GM18502 (cell line): ENCODE data around the gene SLC12A5.
"Not testable (repeated sequence)": the region's sequence is repeated elsewhere in the genome, so short reads cannot be mapped to it uniquely, and the experiment has no call there.

Experiments
- ATAC-seq: cut with Tn5 transposase; IDR thresholded peaks from one replicate; pipeline ENCODE4 v1.9.1; 2021; ENCODE audit warnings: mild to moderate bottlenecking; ENCODE audit not compliant: unreplicated experiment, poor library complexity

SLC12A5 gene

DNA sequence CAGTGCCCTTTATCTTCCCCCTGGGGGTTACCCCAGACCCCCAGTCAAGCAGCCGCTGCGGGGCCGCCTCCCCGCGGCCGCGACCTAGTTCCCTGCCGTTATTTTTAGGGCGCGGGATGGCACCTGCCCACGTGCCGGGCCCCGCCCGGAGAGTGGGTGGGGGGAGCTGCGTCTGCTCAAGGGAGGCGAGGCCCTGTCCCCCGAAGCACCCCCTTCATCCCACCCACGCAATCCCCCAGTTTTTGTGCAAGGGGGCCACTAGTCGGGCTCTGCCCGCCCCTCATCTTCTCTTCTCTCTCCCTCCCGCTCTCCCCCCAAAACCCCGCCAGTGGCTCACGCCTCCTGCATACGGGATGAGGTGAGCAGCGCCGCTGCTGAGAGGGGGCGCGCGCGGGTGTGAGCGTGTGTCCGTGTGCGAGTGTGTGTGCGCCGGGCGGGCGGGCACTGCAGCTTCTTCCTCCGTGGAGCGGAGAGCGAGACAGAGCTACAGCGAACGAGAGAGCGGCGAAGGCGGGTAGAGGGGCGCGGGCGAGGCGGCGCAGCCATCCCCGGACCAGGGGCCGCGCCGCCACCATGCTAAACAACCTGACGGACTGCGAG is at the start of gene SLC12A5:
Gene SLC12A5, plus strand, starts transcription at position 444 of the 600 bp plus-strand sequence. Its CDS starts 130 bp downstream, at position 574.
- no peak for ATAC-seq

DNA sequence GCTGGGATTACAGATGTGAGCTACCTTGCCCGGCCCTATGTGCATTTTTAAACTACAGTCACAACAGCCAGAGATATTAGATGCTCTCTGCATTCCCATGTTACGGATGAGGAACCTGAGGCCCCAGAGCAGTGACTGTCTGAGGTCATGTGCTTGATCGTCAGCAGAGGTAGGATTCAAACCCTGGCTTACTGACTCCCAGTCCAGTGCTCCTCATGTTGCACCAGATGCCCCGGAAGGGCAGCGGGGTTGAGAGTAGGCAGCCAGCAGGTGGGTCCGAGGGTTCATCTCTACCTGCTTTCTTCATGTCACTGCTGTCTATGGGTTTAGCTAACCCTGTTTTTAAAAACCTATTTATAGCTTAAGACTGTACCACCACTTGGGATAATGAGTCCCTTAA is 47.8 kb upstream of the SLC12A5 start:
- ATAC-seq: no peak

DNA sequence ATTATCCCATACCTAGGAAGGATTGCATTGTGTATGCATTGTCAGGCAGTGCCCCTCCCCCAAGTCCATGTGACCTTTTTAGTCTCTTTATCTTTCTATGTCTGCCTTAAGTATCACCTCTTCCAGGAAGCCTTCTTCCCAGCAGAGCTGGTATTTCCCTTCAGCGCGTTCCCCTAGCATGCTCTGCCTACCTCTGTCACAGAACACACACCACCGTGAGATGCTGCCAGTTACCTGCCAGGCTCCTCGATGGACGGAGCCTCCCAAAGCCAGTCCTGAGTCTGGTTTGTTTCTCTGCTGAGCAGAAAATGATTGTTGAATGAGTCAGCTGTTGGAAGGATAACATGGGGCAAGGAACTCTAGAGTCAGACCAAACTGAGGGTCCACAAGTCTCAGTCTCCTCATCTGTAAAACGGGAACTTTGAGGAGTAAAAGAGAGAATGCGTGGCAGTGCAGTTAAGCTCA is 45.7 kb upstream of the SLC12A5 start:
- ATAC-seq: no peak

DNA sequence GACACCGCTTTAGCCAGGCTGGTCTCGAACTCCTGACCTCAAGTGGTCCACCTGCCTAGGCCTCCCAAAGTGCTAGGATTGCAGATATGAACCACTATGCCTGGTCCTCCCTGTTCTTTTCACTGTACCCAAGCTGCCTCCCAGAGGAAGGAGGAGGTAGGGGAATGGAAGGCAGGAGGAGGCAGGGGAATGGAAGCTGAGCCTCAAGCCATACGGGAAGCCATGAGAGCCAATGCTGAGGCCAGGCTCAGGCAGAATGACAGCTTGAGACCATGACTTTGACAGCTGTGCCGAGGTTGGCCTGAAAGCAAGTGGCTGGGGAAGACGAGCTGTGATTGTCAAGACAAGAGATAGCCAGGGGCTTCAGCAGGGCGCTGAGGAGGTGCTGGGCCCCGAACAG is 43.4 kb upstream of the SLC12A5 start:
- no peak for ATAC-seq

DNA sequence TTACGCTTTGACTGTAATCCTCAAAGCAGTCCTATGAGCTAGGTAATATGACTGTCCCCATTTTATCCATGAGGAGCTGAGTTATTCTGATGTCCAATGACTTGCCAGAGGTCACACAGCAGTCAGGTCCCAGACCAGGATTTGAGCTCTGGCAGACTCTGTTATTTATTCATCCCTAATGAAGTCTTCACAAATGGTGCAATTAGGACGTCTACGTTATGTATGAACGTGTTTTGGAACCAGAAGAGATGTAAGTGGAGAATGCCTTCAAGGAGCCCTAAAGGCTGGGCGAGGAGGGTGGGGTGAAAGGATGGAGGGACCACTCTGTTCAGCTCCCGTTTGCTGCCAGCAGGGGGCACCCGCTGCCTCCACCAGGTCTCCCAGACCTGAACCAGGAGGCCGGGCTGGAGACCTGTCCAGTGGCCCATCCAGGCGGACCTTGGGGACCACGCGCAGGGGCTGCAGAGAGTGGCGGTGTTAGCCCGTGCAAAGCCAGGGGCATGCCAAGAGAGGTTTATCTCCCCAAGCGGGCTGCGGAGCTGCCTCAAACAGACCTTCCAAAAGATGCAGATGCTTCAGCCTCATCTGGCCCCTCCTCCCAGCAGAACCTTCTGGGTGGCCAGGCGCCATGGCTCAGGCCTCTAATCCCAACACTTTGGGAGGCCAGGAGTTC is 41.8 kb upstream of the SLC12A5 start:
- no peak for ATAC-seq

DNA sequence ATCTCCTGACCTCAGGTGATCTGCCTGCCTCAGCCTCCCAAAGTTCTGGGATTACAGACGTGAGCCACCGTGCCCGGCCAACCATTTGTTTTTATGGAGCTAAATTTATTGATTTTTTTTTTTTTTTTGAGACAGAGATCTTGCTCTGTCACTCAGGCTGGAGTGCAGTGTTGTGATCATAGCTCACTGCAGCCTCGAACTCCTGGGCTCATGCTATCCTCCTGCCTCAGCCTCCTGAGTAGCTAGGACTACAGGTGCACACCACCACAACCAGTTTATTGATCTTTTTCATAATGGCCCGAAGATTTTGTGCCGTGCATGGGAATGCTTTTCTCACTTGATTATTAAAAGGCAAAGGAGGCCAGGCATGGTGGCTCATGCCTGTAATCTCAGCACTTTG is 40.2 kb upstream of the SLC12A5 start:
- ATAC-seq: not testable (repeated sequence)

DNA sequence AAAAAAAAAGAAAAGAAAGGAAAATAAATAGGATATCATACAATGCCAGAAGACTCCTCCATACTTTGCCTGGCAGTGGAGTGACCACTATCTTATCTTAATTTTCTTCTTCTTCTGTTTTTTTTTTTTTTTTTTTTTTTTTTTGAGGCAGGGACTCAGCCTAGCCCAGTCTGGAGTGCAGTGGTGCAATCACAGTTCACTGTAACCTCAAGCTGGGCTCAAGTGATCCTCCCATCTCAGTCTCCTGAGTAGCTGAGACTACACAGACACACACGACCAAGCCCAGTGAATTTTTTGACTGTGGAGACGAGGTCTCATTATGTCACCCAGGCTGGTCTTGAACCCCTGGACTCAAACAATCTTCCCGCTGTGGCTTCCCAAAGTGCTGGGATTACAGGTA is 37.4 kb upstream of the SLC12A5 start:
- no peak for ATAC-seq

DNA sequence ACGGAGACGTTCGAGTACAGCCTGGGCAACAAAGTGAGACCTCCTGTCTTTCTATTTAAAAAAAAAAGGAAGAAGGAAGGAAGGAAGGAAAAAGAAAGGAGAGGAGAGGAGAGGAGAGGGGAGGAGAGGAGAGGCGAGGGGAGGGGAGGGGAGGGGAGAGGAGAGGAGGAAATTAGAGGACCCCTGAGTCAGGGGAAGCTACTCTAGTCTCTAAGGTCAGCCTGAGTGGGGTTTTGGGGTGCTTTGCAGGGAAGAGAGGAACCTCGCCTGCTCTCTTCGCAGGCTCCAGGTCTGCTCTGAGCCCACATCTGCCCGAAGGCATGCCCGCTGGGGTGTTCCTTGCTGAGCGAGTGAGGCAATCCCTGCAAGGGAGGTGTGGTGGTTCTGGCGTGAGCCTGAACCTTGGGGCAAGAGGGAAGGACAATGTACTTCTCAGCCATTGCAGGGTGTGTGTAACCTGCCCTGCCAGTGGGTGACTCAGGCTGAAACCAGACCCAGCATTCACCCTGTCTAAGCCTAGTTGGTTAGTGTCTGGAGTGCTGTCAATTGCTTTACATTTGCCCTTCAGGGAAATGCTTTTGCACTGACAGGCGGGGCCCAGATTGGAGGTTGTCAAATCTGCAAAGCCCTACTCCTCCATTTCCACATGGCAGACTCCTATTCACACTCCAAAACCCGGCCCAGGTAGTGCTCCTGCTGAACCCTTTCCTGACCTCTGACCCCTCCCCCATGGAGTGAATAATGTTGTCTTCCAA is 35.6 kb upstream of the SLC12A5 start:
- ATAC-seq: no peak

DNA sequence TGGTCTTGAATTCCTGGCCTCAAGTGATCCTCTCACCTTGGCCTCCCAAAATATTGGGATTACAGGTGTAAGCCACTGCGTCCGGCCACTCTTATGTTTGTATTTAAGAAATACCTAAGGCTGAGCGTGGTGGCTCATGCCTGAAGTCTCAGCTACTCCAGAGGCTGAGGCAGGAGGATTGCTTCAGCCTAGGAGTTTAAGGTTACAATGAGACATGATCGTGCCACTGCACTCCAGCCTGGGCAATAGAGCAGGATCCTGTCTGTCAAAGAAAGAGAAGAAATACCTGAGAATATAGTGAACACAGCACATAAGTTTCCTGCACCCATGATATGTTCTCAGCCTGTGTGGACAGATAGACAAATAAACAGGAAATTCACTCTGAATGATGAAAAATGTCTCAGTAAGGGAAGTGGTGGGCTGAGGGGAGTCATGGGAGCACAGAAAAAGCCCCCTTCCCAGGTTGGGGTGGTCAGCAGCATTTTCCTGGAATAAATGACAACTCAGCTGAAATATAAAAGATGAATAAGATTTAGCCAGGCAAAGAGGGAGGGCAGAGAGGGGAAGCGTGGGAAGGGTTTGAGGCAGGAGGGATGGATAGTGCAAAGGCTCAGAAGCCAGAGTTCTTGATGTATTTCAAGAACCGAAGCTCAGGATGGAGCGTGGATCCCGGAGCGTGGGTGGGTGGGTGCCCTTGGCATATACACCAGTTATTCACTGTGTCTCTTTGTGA is 34.1 kb upstream of the SLC12A5 start:
- no peak for ATAC-seq

DNA sequence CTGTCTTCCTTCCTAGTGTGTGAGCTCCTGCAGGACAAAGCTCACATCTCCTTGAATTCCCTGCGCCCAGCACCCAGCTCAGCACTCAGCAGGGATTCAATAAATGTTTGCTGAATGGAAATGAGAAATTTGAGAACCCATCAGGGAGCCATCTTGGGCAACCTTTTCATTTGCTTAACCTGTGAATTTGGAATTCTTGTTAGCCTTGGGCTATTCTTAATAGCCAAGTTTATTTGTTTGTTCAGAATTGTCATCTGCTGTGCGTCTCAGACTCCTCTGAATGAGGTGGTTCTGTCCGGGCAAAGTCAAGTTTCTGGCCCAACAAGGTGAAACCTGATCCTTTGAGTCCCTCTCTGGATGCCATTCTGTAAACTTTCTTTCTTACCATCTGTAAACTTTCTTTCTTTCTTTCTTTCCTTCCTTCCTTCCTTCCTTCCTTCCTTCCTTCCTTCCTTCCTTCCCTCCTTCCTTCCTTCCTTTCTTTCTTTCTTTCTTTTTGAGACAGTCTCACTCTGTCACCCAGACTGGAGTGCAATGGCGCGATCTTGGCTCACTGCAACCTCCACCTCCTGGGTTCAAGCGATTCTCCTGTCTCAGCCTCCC is 33.4 kb upstream of the SLC12A5 start:
- not testable (repeated sequence) for ATAC-seq

DNA sequence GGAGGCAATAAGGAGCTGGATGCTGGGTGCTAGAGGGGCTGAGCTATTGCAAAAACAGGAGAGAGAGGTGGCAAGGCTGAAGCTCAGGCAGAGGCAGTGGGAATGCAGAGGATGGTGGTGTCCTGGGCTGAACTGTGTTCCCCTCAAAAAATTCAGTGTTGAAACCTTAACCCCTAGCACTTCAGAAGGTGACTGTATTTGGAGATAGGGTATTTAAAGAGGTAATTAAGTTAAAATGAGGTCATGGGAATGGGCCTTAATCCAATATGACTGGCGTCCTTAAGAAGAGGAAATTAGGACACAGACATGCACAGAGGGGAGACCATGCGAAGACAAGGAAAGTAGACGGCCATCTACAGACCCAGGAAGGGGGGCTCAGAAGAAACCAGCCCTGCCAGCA is 31.8 kb upstream of the SLC12A5 start:
- no peak for ATAC-seq

DNA sequence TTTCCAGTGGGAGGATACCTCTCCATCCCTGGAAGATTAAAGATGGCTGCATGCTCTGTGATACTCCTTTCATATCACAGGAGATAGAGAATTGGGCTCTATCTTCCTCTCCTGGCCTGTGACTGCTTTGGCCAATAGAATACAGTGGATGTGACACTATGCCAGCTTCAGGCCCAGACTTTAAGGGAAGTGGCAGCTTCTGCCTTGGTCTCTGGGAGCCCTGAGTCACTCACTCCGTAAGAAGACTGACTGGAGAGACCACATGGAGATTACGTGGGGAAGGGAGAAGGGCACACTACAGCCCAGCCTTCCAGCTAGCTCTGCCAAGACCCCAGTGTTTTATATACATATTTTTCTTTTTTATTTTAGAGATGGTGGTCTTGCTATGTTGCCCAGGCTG is 30.7 kb upstream of the SLC12A5 start:
- ATAC-seq: no peak

DNA sequence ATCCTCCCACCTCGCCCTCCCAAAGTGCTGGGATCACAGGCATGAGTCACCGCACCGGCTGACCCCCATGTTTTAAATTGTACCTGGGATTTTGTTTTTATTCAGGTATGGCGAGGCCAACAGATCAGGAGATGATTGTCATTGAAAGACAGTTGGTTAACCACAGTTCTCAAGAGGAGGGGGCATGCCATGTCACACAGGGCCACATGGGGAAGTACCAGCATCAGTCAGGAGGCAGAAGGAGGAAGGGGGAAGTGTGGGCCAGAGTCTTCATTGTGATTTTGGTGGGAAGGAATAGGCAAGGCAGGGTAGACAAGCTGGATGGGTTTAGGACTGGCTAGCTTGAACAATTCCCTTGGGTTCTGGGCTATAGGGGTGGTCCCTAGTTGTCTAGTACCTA is 30.3 kb upstream of the SLC12A5 start:
- ATAC-seq: no peak

DNA sequence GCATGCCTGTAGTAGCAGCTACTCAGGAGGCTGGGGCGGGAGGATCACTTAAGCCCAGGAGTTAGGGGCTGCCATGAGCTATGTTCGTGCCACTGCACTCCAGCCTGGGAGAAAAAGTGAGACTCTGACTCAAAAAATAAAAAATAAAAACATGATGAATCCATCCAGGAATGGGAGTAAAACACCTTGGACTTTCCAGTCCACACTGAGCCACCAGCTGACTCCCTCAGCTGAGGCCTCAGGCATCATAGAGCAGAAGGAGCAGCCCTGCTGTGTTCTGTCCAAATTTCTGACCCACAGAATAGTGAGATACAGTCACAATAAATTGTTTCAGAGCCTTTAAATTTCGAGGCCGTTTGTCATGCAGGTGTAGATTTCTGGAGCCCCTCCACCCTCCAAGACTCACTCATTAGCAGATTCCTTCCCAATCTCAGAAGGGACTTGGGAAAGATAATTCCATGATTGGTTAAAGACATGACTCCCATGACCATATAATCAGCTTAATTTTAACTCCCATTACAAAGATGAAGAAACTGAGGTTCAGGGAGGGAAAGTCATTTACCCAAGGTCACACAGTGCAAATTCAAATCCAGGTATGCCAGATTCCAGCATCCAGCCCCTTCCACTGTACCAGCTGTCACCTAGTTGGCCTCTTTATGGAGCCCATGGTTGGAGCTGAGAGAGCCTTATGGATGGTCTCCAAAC is 29.3 kb upstream of the SLC12A5 start:
- no peak for ATAC-seq

DNA sequence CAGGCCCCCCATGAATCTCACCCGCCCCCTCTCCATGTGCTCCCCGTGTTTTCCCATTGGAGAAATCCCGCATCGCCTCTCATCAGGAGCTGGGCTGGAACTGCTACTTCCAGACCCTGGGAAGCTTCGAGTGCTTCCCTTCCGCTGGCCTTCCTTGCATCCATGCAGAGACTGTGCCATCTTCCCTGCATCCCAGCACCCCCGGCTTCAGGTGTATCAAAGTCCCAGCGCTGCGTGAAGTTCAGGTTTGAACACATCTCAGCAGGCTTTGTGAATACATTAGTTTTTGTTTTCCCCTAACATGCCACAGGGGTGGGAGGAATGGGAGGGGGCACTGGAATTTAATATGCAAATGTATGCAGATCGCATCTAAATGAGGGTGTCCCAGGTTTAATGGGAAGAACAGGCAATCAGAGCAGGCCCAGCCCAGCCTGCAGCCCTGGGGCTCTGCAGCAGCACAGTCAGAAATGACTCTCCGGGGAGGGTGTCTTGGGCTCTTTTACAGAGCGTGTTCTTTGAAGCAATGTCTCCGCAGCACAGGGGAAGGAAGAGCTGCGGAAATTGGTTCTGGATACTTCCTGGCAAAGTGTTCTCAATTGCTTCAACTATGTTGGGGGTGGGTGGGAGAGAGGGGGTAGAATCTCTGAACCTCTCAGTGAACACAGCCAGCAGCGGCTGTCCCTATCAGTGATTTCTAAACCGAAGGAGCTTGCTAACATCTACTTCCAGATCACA is 28.6 kb upstream of the SLC12A5 start:
- ATAC-seq: no peak

DNA sequence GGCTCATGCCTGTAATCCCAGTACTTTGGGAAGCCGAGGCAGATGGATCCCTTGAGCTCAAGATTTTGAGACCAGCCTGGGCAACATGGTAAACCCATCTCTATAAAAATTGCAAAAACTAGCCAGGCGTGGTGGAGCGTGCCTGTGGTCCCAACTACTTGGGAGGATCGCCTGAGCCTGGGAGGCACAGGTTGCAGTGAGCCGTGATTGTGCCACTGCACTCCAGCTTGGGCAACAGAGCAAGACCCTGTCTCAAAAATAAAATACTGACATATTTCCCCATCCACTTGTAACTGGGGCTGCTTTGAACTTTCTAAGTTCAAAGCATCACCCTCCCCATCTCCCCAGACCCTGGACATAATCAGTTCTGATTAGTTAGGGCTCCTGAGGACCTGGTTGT is 27.5 kb upstream of the SLC12A5 start:
- no peak for ATAC-seq

DNA sequence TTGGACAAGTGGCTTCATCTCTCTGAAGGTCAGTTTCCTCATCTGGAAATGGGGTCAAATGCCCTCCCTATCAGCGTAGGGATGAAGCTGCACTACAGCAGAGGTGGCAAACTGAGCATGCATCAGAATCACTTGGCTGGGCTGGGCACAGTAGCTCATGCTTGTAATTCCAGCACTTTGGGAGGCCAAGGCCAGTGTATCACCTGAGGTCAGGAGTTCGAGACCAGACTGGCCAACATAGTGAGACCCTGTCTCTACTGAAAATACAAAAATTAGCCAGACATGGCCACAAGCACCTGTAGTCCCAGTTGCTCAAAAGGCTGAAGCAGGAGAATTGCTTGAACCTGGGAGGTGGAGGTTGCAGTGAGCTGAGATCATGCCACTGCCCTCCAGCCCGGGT is 27.0 kb upstream of the SLC12A5 start:
- ATAC-seq: no peak

DNA sequence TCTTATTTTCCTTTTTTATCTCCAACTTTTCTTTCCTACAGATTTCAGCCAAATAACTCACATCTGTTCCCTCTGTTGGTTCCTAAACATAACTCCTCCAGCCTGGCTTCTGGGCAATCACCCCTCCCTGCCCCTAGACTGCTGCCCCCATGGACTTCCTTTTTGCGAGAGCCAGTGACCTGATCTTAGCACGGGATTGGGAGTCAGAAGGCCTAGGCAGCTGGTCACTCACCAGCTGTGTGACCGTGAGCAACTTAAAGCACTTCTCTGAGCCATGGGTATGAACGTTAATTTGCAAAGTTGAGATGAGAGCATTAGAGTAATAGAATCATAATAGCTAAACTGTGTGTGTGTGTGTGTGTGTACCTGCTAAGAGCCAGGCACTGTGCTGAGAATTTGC is 24.8 kb upstream of the SLC12A5 start:
- ATAC-seq: no peak

DNA sequence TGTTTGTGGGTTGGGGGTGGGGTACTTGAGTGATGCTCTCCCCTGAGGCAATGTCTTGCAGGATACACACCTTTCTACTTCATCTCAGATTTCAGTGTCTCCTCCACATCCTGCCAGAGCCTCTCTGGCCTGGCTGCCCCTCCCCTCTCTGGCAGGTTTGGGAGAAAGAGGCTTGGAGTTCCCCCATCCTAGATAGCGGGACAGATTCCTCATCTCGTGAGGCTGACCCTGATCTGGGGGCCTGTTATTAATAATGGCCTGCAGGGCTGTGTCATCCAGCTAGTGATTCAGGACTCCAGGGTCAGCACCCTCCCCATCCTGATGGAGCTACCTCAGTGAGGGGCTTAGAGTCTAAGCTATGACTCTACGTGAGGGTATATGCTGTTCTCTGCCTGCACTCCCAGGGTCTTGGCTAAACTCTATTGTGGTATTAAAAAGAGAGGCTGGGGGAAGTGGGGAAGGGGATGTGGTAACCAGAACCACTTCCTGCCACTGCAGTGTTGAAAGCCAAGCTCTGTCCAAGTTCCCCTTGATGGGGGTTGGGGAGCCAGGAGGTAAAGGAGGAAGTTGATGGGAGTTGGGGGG is 24.0 kb upstream of the SLC12A5 start:
- no peak for ATAC-seq
